A673 (cell line): Measurements from ENCODE around the gene CAV1.

Source experiments
- CTCF ChIP-seq: fragments of 300-800, 200-600 bp; sonication (generic); conservative IDR thresholded peaks from 2 replicates; pipeline ENCODE4 v1.5.1; 2017; ENCODE audit warnings: low read depth, mild to moderate bottlenecking, antibody characterized with exemption, low read length, moderate library complexity, mixed read lengths
- EZH2 ChIP-seq: fragments of 200-600 bp; sonication (generic); IDR thresholded peaks from 2 replicates; pipeline ENCODE4 v1.6.1; 2017; ENCODE audit warnings: borderline replicate concordance, low read depth, mild to moderate bottlenecking, mixed read lengths, antibody characterized with exemption, low read length; ENCODE audit not compliant: poor library complexity, severe bottlenecking

GRCh38 chr7:116527521-116527920, 2.7 kb downstream of the CAV1 start:
- TF ChIP-seq CTCF (no peak), EZH2 (no peak)
